Activated CD4-positive, CD25-positive, alpha-beta regulatory T cell treated with anti-CD3 and anti-CD28 coated beads, Interleukin-2, amount 50 U/mL, for 72 hours (primary cell): ENCODE data around the gene DAPK2.
"Not testable (repeated sequence)": the region's sequence is repeated elsewhere in the genome, so short reads cannot be mapped to it uniquely, and the experiment has no call there.

Experiments used
- DNase-seq: peaks from one replicate; pipeline ENCODE4 v3.0.0; 2021

Gene DAPK2

DNA sequence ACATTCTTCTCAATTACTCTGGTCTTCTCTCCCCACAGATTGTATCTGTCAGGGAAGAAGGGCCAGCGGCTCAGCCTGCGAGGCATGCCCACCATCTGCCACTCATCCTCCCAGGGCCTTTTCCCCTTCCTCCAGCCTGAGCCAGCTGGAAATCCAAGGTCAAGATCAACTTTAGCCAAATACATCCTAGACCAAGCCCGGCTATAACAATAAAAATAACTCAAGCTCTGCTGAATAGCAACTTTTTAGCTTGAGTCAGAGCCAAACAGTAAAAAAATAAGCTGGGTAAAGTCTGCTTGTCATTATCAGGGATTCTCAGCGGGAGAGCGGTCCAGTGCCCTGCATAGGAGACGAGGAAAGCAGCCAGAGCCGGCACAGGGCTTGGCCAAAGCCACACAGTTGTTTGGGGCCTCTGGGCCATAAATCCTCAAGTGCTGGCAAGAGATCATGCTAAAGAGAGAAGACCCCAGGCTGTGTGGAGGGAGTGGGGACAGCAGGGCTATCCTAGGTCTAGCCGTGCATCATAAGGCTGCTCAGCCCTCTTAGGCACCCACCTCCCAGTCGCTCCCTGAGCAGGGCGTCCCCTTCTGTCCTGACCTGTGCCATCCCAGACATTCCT is 136.4 kb downstream of the DAPK2 start:
- no peak for DNase-seq

DNA sequence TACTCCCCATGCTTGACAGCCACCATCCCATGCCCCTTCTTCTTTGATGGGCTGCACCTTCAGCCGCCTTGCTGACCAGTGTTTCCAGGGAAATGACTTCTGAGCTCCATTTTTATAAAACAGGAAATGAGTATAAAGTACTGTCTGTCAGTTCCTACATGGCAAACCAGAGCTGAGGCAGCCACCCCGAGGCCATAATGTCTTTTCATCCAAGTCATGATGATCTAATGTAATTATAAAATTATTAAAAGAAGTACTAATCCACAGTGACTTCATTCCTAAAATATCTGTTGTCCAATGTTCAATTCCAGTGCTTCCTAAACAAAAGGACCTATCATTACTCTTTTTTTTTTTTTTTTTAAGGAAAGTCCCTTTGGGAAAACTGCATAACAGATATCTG is 137.3 kb downstream of the DAPK2 start:
- DNase-seq: no peak

DNA sequence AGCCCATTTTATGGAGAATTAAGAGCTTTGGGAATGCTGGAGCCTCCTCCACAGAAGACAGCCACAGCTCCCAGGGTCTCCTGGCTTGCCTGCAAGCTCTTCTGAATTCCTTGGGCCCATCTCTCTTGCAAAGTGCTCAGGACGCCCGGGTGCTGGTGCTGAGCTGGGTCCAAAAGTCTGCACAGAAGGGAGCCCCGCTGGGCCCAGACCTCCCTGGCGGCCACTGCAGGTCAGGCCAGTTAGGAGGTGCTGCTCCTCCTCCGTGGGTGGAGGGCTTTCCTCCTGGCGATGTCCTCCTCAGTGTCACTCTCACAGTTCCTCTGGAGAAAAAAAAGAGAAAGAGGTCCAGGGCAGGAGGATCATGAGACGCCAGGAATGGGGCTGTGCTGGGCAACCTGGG is 138.0 kb downstream of the DAPK2 start:
- no peak for DNase-seq

DNA sequence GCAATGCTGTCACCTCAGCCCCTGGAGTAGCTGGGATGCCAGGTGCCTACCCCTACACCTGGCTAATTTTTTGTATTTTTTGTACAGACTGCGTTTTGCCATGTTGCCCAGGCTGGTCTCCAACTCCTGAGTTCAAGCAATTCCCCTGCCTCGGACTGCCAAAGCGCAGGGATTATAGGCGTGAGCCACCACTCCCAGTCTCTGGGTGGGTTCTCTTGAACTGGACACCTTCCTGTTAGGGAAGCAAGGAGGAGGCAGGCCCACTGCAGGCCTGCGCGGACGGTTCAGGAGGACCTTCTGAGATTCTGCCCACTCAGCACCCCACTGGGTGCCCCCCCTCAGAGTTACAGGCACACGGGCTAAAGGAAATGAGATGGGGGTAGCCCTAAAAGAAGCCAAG is 138.8 kb downstream of the DAPK2 start:
- no peak for DNase-seq

DNA sequence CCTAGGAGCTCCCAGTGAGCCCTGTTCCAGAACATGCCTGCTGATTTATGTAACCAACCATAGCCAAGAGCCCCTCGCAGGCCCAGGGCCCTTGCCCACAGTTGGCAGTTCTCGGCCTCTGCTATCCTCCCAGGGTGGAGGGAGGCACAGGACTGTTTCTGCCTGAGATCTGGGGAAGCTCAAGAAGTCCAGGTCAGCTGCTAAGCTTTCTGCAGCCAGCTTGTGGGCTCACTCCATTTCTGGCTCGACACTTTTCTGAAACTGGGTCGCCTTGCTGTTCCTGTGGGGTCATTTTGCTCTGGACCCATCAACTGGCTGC is 140.1 kb downstream of the DAPK2 start:
- no peak for DNase-seq

DNA sequence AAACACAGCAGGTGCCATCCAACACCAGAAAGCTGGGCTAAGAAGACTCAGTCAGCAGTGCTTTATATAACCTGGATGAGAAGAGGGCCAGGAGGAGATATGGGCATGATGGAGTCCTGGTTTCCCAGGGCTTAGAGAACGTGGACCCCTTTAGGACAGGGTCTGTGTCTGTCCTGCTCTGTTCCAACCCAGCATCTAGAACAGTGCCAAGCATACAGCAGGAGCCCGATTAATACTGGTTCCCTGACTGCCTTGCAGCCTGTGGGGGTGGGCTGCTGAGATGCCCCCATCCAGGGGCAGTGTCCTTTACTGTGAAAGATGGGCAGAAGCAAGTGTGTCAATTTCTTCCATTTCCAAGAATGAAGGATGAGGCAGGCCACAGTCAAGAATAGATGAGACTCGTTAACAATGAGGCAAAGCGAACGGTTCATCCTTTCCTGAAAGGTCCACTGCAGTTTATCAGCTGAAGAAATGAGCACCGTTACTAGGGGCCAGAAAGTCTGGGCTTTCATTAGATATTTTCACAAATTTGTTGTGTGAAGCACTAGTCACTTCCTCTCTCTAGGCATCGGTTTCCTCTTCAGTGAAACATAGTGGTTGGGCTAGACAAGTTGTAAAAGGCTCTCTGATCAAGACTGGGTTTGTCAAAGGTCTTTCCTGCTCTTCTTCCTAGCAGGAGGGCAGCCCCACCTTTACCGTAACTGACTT is 140.6 kb downstream of the DAPK2 start:
- no peak for DNase-seq

GRCh38 chr15:63905131-63905530 is 141.2 kb downstream of the DAPK2 start:
- DNase-seq: no peak

DNA sequence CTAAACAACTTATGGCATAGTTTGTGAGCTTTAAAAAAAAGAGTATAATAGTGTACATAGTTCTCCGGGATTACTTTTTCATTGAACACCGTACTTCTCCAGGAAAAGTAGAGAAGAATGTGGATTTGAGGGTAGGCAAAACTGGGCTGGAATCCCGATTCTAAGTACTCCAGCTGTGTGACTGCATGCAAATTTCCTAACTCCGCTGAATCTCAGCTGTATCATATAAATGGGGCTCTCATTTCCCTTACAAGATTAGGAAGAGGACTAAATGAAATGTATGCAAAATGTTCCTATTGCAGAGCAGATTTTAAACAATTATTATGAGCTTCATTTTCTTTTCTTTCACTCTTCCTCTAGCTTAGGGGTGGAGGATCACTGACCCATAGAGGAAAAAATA is 142.2 kb downstream of the DAPK2 start:
- no peak for DNase-seq

DNA sequence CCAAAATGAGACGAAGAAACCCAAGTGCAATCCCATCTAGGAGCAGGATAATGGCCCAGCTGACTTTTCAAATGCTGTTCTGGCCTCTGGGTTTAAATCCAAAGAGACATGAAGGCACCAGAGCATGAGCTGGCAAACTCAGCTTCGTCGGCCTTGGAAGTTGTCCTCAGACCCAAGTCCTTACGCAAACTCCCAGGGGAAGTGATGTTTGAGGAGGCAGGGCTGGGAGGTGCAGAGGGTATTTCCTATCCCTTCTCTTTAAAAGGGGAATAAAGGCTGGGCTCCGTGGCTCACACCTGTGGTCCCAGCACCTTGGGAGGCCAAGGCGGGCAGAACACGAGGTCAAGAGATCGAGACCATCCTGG is 143.6 kb downstream of the DAPK2 start:
- DNase-seq: no peak

DNA sequence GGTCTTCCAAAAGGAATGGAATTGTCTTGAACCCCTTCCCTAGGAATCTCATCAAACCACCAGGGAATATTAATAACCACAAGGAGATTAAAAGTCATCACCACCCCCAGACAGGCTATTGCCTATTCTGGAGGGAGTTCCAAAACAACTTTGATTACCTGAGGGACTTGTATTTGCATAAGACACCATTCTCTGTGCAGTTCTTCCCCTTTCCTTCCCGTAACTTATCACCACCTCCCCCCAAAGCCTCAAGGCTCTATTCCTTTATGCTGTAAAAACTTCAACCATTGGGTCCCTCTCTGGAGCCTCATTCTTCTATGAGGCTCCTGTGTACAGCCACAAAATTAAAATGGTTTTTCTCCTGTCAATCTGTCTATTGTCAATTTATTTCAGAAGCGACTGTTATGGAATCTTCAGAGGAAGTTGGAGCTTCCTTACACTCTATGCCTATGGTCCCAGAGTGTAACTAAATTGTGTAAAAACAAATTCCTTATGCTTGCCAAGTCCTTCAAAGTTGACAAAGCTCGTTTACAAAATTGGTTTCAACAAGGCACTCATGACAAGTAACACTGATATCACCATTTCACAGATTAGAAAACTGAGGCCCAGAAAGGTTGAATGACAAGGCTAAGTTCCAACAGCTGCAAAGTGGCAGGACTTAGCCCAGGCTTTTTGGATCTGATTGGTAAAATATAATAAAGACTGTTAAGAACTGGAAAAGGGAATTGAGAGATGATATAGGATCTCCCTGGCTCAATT is 144.2 kb downstream of the DAPK2 start:
- DNase-seq: no peak

GRCh38 chr15:63900306-63900705 is 146.0 kb downstream of the DAPK2 start:
- DNase-seq: no peak

DNA sequence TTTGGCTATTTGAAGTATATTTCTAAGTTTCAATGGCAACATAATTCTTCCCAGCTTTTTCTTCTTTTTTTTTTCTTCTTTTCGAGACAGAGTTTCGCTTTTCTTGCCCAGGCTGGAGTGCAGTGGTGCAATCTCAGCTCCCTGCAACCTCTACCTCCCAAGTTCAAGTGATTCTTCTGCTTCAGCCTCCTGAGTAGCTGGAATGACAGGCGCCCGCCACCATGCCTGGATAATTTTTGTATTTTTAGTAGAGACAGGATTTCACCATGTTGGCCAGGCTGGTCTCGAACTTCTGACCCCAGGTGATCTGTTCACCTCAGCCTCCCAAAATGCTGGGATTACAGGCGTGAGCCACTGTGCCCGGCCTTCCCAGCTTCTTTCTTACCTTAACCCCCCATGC is 146.7 kb downstream of the DAPK2 start:
- DNase-seq: not testable (repeated sequence)

GRCh38 chr15:63899193-63899592 is 147.1 kb downstream of the DAPK2 start:
- DNase-seq: no peak

GRCh38 chr15:63896336-63897115 is 149.8 kb downstream of the DAPK2 start:
- peak; percentile 40 for DNase-seq

DNA sequence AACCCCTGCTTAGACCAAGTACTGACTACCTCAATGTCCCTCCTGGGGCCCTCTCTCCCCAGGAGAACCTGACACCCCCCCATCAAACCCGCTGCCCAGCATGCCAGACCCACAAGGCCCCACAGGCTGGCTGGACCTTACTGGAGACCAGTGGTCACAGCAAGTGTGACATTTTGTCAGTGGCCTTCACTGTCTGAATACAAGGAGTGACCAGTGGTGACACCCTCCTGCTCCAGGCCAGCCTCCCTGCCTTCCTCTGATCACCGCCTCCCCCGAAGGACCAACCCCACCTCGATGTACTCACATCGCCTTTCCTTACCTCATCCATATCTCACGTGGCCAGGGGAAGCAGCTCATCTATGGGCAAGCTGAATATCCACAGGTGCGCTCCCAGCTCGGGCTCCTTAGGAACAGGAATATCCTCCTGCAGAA is 150.5 kb downstream of the DAPK2 start:
- DNase-seq: no peak

- DNase-seq: no peak
Observed at GRCh38 chr15:63895194-63895593, 151.1 kb downstream of the DAPK2 start.

- no peak for DNase-seq
Observed at GRCh38 chr15:63894662-63894949, 151.7 kb downstream of the DAPK2 start.

- DNase-seq: no peak
Observed at GRCh38 chr15:63893866-63894661, 152.2 kb downstream of the DAPK2 start.

- peak; percentile 57 for DNase-seq
Observed at GRCh38 chr15:63892794-63893441, 153.4 kb downstream of the DAPK2 start.

- no peak for DNase-seq
Observed at GRCh38 chr15:63891768-63892133, 154.5 kb downstream of the DAPK2 start.

DNA sequence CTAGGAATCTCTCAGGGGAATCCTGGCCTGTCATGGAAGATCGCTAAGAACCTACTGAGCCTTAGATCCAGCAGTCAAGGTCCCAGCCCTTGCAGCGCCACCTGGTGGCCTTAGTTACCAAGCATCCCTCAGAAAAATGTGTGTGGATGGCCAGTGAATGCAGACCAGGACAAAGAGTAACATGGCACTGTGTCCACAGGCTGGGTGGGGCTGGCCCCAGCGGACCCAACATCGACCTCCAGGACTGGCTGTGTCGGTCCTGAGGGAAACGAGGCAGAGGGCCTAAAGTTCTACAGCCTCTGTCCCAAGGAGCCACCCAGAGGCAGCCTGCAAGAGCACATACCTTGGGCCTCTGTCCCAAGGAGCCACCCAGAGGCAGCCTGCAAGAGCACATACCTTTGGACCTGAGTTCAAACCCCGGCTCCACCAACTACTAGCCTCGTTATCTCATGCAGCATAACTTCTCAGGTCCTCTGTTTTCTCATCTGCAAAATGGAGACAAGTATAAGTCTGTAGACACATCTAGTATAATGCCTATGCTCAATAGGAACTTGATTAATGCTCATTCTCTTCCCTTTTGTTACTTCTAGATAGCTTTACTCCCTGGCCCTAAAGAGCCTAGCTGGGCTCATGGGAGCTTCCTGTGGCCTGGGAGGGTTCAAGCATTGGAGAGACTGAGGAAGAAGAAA is 155.1 kb downstream of the DAPK2 start:
- DNase-seq: peak; percentile 79

GRCh38 chr15:63890617-63891016 is 155.7 kb downstream of the DAPK2 start:
- no peak for DNase-seq
